ENCODE measurements around the gene OXCT1. TPM values are rescaled to one million over a fixed set of nuclear protein-coding genes. Genes with fewer than 3 reads are reported as not detected.

Gene OXCT1
- total RNA-seq, 2 donors from 2014 or later = 32.8 to 161 TPM

- Histone ChIP-seq H3K36me3 (no peaks in the 10 kb centered on the region), H3K27ac (no peak overlapping the region), H3K4me1 (peaks cover 0 to 38% of the 10 kb centered on the region in 2 donors), H3K4me3 (no peak overlapping the region), H3K27me3 (no peaks in the 10 kb centered on the region), H3K9me3 (no peaks in the 10 kb centered on the region)
- no peak for TF ChIP-seq CTCF (IDR thresholded peaks at IDR 0.05)
- no peak for DNase-seq (ENCODE audit: low spot score)
Measured at GRCh38 chr5:41790038-41790776, 80.0 kb downstream of the OXCT1 start.

- Histone ChIP-seq H3K36me3 (no peaks in the 10 kb centered on the region), H3K27ac (no peak overlapping the region), H3K9me3 (no peaks in the 10 kb centered on the region), H3K27me3 (no peaks in the 10 kb centered on the region), H3K4me3 (no peak overlapping the region), H3K4me1 (peaks cover 0 to 30% of the 10 kb centered on the region in 2 donors)
- no peak for DNase-seq (ENCODE audit: low spot score)
- no peak for TF ChIP-seq CTCF (IDR thresholded peaks at IDR 0.05)
Measured at GRCh38 chr5:41789434-41789833, 80.8 kb downstream of the OXCT1 start.

GRCh38 chr5:41788941-41789368 is 81.3 kb downstream of the OXCT1 start:
- DNase-seq (ENCODE audit: low spot score) = no peak
- no peak overlapping the region for H3K4me3 ChIP-seq
- H3K9me3 ChIP-seq = no peaks in the 10 kb centered on the region
- H3K27ac ChIP-seq = no peak overlapping the region
- no peak for TF ChIP-seq CTCF (IDR thresholded peaks at IDR 0.05)
- H3K27me3 ChIP-seq = no peaks in the 10 kb centered on the region
- H3K36me3 ChIP-seq = no peaks in the 10 kb centered on the region
- H3K4me1 ChIP-seq = peaks cover 0 to 25% of the 10 kb centered on the region in 2 donors

GRCh38 chr5:41787265-41787664 is 83.0 kb downstream of the OXCT1 start:
- no peak for DNase-seq (ENCODE audit: low spot score)
- no peak for TF ChIP-seq CTCF (IDR thresholded peaks at IDR 0.05)
- Histone ChIP-seq H3K27ac (no peak overlapping the region), H3K4me3 (no peak overlapping the region), H3K36me3 (no peaks in the 10 kb centered on the region), H3K9me3 (no peaks in the 10 kb centered on the region), H3K4me1 (peaks cover 0 to 24% of the 10 kb centered on the region in 2 donors), H3K27me3 (no peaks in the 10 kb centered on the region)

- Histone ChIP-seq H3K4me3 (no peak overlapping the region), H3K4me1 (peaks cover 0 to 22% of the 10 kb centered on the region in 2 donors), H3K27me3 (no peaks in the 10 kb centered on the region), H3K36me3 (no peaks in the 10 kb centered on the region), H3K9me3 (no peaks in the 10 kb centered on the region), H3K27ac (no peak overlapping the region)
- no peak for DNase-seq (ENCODE audit: low spot score)
- TF ChIP-seq CTCF (IDR thresholded peaks at IDR 0.05) = no peak
Measured at GRCh38 chr5:41785061-41785460, 85.2 kb downstream of the OXCT1 start.

- Histone ChIP-seq H3K36me3 (no peaks in the 10 kb centered on the region), H3K27me3 (no peaks in the 10 kb centered on the region), H3K27ac (no peak overlapping the region), H3K4me1 (peaks cover 0 to 8% of the 10 kb centered on the region in 2 donors), H3K9me3 (no peaks in the 10 kb centered on the region), H3K4me3 (no peak overlapping the region)
- DNase-seq (ENCODE audit: low spot score) = no peak
- no peak for TF ChIP-seq CTCF (IDR thresholded peaks at IDR 0.05)
Measured at GRCh38 chr5:41778410-41778809, 91.8 kb downstream of the OXCT1 start.

Data from right atrium auricular region (tissue), 2 donors.